ENCODE measurements around the gene CHD9NB.
"Not testable (repeated sequence)": the region's sequence is repeated elsewhere in the genome, so short reads cannot be mapped to it uniquely, and the experiment has no call there.

The CHD9NB gene

DNA sequence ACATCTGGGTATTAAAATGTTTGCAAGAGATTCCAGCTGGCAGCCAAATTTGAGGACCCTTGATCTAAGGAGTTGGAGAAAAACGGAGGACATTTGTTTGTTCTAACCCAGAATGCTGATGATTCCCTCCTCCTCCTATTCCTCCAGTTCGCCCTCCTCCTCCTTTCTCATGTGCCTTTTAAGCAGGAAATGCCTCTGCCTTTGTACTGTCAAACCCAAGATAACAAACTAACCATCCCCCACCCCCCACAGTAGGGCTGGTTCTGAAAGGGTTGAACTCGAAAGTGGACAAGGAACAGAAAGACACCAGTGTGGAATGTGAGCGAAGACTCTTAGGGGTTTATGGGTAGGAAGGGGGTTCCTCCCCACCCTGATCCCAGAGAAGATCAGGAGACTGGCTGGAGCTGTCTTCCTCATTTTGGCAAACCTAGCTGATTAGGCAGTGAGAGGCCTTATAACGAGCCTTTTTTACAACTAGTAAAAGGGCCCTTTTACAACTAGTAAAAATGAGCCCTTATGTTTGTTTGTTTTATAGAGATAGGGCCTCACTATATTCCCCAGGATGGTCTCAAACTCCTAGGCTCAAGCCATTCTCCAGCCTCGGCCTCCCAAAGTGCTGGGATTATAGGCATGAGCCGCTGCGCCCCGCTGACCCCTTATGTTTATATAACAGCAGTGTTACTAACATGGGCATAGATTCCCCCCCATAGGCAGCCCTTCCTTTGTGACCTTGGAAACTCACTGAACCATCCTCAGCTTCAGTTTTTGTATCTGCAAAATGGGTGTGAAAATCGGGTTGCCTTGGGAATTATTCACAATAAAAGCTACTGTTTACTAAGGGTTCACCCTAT lies 3.1 kb upstream of the CHD9NB start:
- peak overlapping the region; percentile 85 for H3K4me3 ChIP-seq (replicated peaks; ENCODE audit: insufficient read depth, low read length)
- H3K27me3 ChIP-seq (ENCODE audit: insufficient read depth, poor library complexity, severe bottlenecking), result no peaks in the 10 kb centered on the region
- peak overlapping the region; percentile 81 for H3K27ac ChIP-seq (replicated peaks)
- TF ChIP-seq GABPA (IDR thresholded peaks at IDR 0.05; ENCODE audit: low read depth) (no peak), SPI1 (IDR thresholded peaks at IDR 0.05; ENCODE audit: borderline replicate concordance, low read depth) (peak; percentile 92), POLR2AphosphoS5 (IDR thresholded peaks at IDR 0.05; ENCODE audit: low read depth) (no peak)
- TF ChIP-seq, protein P1, sequence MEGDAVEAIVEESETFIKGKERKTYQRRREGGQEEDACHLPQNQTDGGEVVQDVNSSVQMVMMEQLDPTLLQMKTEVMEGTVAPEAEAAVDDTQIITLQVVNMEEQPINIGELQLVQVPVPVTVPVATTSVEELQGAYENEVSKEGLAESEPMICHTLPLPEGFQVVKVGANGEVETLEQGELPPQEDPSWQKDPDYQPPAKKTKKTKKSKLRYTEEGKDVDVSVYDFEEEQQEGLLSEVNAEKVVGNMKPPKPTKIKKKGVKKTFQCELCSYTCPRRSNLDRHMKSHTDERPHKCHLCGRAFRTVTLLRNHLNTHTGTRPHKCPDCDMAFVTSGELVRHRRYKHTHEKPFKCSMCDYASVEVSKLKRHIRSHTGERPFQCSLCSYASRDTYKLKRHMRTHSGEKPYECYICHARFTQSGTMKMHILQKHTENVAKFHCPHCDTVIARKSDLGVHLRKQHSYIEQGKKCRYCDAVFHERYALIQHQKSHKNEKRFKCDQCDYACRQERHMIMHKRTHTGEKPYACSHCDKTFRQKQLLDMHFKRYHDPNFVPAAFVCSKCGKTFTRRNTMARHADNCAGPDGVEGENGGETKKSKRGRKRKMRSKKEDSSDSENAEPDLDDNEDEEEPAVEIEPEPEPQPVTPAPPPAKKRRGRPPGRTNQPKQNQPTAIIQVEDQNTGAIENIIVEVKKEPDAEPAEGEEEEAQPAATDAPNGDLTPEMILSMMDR (IDR thresholded peaks at IDR 0.05; ENCODE audit: insufficient read depth, low read length), result no peak
- DNase-seq (ENCODE audit: low read depth in 1 of 2, low spot score in 1 of 2), result peak; percentile 21 to 39

DNA sequence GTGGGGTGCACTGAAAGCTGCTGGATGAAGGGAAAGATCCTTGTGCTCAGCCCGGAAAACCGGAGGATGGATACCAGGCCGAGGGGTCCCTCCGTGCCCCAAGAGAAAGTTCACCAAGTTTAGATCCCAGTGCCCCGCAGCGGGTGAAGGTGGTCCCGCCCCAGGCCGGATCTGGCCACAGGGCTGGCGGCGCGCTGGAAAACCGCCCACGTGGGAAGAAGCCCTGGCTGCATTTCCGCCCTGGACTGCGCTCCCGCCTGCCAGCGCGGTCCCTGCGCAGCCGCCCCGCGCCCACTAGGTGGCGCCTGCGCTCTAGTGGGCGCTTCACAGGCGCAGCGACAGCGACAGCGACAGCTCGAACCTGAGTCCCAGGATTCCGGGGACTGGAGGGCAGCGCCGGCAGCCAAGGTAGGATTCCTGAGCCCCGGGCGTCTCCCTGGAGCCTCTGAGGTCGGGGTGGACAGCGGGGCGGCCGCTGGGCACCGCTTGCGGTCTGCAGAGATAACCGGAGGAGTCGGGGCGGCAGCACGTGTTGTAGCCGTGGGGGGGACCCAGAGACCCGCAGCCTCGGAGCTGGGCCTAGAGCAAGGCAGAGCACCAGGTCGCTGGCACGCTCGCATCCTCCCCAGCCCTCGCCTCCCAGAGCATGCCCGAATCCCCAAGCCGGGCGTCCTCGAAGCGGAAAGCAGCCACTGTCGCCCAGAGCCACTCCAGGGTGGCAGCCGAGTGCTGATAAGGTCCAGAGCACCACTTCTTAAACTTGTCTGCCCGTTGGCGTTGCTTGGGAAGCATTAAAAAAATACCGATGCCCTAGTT lies 2.2 kb upstream of the CHD9NB start, which contains the start of gene CHD9:
TSS of gene CHD9 (plus strand) at position 322 of the 816 bp plus-strand sequence. CDS start 101,099 bp downstream, outside the sequence.
- DNase-seq (ENCODE audit: low read depth in 1 of 2, low spot score in 1 of 2), result peak; percentile 74 to 80
- Histone ChIP-seq H3K27me3 (ENCODE audit: insufficient read depth, poor library complexity, severe bottlenecking) (no peaks in the 10 kb centered on the region), H3K27ac (replicated peaks) (peak within 1 kb of the TSS; percentile 81), H3K4me3 (replicated peaks; ENCODE audit: insufficient read depth, low read length) (peak within 1 kb of the TSS; percentile 85)
- TF ChIP-seq POLR2AphosphoS5 (IDR thresholded peaks at IDR 0.05; ENCODE audit: low read depth) (peak; percentile 61; the same call in 1 of the 2 replicates), GABPA (IDR thresholded peaks at IDR 0.05; ENCODE audit: low read depth) (no peak)
- TF ChIP-seq, protein P2, sequence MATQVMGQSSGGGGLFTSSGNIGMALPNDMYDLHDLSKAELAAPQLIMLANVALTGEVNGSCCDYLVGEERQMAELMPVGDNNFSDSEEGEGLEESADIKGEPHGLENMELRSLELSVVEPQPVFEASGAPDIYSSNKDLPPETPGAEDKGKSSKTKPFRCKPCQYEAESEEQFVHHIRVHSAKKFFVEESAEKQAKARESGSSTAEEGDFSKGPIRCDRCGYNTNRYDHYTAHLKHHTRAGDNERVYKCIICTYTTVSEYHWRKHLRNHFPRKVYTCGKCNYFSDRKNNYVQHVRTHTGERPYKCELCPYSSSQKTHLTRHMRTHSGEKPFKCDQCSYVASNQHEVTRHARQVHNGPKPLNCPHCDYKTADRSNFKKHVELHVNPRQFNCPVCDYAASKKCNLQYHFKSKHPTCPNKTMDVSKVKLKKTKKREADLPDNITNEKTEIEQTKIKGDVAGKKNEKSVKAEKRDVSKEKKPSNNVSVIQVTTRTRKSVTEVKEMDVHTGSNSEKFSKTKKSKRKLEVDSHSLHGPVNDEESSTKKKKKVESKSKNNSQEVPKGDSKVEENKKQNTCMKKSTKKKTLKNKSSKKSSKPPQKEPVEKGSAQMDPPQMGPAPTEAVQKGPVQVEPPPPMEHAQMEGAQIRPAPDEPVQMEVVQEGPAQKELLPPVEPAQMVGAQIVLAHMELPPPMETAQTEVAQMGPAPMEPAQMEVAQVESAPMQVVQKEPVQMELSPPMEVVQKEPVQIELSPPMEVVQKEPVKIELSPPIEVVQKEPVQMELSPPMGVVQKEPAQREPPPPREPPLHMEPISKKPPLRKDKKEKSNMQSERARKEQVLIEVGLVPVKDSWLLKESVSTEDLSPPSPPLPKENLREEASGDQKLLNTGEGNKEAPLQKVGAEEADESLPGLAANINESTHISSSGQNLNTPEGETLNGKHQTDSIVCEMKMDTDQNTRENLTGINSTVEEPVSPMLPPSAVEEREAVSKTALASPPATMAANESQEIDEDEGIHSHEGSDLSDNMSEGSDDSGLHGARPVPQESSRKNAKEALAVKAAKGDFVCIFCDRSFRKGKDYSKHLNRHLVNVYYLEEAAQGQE (IDR thresholded peaks at IDR 0.05; ENCODE audit: insufficient replicate concordance, low read depth), result peak; percentile 51
- TF ChIP-seq, protein P1 (IDR thresholded peaks at IDR 0.05; ENCODE audit: insufficient read depth, low read length), result peak; percentile 79

DNA sequence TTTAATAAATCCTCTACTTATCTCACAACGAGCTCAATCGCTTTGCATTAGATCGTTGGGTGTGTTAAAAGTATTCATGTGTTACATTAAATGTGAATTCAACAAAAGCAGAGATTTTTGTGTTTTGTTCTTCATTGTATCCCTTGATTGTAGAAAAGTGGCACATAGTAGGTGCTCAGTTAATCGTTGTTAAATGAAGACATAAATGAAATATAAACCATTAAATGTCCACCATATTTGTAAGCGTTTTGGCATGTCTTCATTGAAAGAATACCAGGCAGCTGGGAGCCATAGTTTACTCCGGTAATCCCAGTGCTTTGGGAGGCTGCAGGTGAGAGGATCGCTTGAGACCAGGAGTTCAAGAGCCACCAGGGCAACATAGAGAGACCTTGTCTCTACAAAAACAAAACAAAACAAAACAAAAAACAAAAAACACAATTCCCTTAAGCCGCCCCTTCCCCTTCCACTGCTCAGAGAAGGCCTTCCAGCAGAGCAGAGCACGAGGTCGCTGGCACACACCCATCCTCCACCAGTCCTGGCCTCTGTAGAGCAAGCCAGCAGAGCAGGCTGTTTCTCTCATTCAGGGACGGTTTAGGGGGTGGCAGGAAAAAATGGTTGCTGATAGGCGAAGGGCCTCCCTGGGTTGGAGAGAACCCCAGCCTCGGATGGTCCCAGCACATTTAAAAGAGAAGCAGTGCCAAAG lies 1.4 kb upstream of the CHD9NB start:
- Histone ChIP-seq H3K27ac (replicated peaks) (peak overlapping the region; percentile 81), H3K27me3 (ENCODE audit: insufficient read depth, poor library complexity, severe bottlenecking) (no peaks in the 10 kb centered on the region), H3K4me3 (replicated peaks; ENCODE audit: insufficient read depth, low read length) (peak overlapping the region; percentile 85)
- DNase-seq (ENCODE audit: low read depth in 1 of 2, low spot score in 1 of 2), result peak in 1 of 2 experiments; percentile 56
- TF ChIP-seq, protein P2 (IDR thresholded peaks at IDR 0.05; ENCODE audit: insufficient replicate concordance, low read depth), result no peak
- TF ChIP-seq GABPA (IDR thresholded peaks at IDR 0.05; ENCODE audit: low read depth), result no peak
- TF ChIP-seq, protein P1 (IDR thresholded peaks at IDR 0.05; ENCODE audit: insufficient read depth, low read length), result no peak

DNA sequence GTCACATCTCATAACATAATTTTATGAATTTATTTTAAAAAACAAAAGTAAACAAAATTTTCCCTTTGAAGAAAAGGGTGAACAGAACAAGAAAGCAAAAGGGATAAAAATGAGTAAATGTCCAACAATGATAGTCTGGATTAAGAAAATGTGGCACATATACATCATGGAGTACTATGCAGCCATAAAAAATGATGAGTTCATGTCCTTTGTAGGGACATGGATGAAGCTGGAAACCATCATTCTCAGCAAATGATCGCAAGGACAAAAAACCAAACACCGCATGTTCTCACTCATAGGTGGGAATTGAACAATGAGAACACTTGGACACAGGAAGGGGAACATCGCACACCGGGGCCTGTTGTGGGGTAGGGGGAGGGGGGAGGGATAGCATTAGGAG lies 1.4 kb downstream of the CHD9NB start:
- not testable (repeated sequence) for H3K4me3 ChIP-seq (replicated peaks; ENCODE audit: insufficient read depth, low read length); H3K27me3 ChIP-seq (ENCODE audit: insufficient read depth, poor library complexity, severe bottlenecking); H3K27ac ChIP-seq (replicated peaks); DNase-seq (ENCODE audit: low read depth in 1 of 2, low spot score in 1 of 2)
